ENCODE results near the gene TMEM250. TPM values are rescaled to one million over a fixed set of nuclear protein-coding genes. Genes with fewer than 3 reads are reported as not detected.
A peak's percentile ranks its signal among the peaks of the same experiment; 100 is the strongest.

Gene TMEM250
- total and polyA plus RNA-seq, 2 donors from 2014 or later, result 22.2 to 33.1 TPM

- FAIRE-seq, result no peak
- no peak overlapping the region for H3K4me3 ChIP-seq (ENCODE audit: low read length in 3 of 3)
- TF ChIP-seq CTCF (IDR thresholded peaks at IDR 0.05; ENCODE audit: borderline replicate concordance, extremely low read depth, insufficient read depth), result no peak
- H3K9me3 ChIP-seq (ENCODE audit: control insufficient read depth in 2 of 3, insufficient read depth in 1 of 3, low read length in 3 of 3), result no peaks in the 10 kb centered on the region
- intact Hi-C loops (cut with DNase I), result no loop called here
- no peak overlapping the region for H3K27ac ChIP-seq (ENCODE audit: low read depth in 2 of 2, low read length in 2 of 2)
- peak in 2 of 5 donors; percentile 34 to 76 for DNase-seq
- no peaks in the 10 kb centered on the region for H3K27me3 ChIP-seq (ENCODE audit: control insufficient read depth, insufficient read depth, low read length)
- no peaks in the 10 kb centered on the region for H3K36me3 ChIP-seq (ENCODE audit: control insufficient read depth in 2 of 3, insufficient read depth in 3 of 3, low read length in 3 of 3)
- no peak overlapping the region for H3K9ac ChIP-seq (ENCODE audit: low read length in 3 of 3)
- H3K4me1 ChIP-seq (ENCODE audit: control insufficient read depth in 2 of 3, insufficient read depth in 2 of 3, low read depth in 1 of 3, low read length in 3 of 3), result peaks cover 0 to 8% (median 5%) of the 10 kb centered on the region in 3 donors
Measured at GRCh38 chr9:136100700-136101614, 17.7 kb downstream of the TMEM250 start.

DNA sequence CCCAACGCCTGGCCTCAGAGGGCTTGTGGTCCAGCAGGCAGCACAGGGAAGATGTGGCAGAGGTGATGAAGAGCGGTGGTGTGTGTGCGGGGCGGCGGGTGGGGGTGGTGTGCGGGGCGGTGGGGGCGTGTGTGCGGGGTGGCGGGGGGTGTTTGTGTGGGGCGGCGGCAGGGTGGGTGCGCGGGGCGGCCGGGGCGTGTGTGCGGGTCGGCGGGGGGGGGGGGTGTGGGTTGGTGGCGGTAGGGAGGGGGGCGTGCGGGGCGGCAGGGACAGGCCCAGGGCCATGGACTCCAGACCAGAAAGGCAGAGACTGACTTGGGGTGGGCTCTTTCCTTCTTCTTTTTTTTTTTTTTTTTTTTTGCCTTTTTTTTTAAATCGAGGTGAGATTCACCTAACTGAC, 19.1 kb downstream of the TMEM250 start:
- intact Hi-C loops (cut with DNase I), result no loop called here
- no peak overlapping the region for H3K27ac ChIP-seq (ENCODE audit: low read depth in 2 of 2, low read length in 2 of 2)
- TF ChIP-seq CTCF (IDR thresholded peaks at IDR 0.05; ENCODE audit: borderline replicate concordance, extremely low read depth, insufficient read depth), result no peak
- no peak overlapping the region for H3K9ac ChIP-seq (ENCODE audit: low read length in 3 of 3)
- H3K36me3 ChIP-seq (ENCODE audit: control insufficient read depth in 2 of 3, insufficient read depth in 3 of 3, low read length in 3 of 3), result no peaks in the 10 kb centered on the region
- H3K4me3 ChIP-seq (ENCODE audit: low read length in 3 of 3), result no peak overlapping the region
- H3K27me3 ChIP-seq (ENCODE audit: control insufficient read depth, insufficient read depth, low read length), result no peaks in the 10 kb centered on the region
- H3K9me3 ChIP-seq (ENCODE audit: control insufficient read depth in 2 of 3, insufficient read depth in 1 of 3, low read length in 3 of 3), result no peaks in the 10 kb centered on the region
- FAIRE-seq (no peak), DNase-seq (no peak)
- H3K4me1 ChIP-seq (ENCODE audit: control insufficient read depth in 2 of 3, insufficient read depth in 2 of 3, low read depth in 1 of 3, low read length in 3 of 3), result peaks cover 0 to 5% (median 5%) of the 10 kb centered on the region in 3 donors

GRCh38 chr9:136098844-136099243, 19.8 kb downstream of the TMEM250 start:
- Histone ChIP-seq H3K27me3 (ENCODE audit: control insufficient read depth, insufficient read depth, low read length) (no peaks in the 10 kb centered on the region), H3K9me3 (ENCODE audit: control insufficient read depth in 2 of 3, insufficient read depth in 1 of 3, low read length in 3 of 3) (no peaks in the 10 kb centered on the region), H3K4me1 (ENCODE audit: control insufficient read depth in 2 of 3, insufficient read depth in 2 of 3, low read depth in 1 of 3, low read length in 3 of 3) (peaks cover 0 to 5% (median 5%) of the 10 kb centered on the region in 3 donors), H3K36me3 (ENCODE audit: control insufficient read depth in 2 of 3, insufficient read depth in 3 of 3, low read length in 3 of 3) (no peaks in the 10 kb centered on the region), H3K4me3 (ENCODE audit: low read length in 3 of 3) (no peak overlapping the region), H3K9ac (ENCODE audit: low read length in 3 of 3) (no peak overlapping the region), H3K27ac (ENCODE audit: low read depth in 2 of 2, low read length in 2 of 2) (no peak overlapping the region)
- intact Hi-C loops (cut with DNase I), result no loop called here
- TF ChIP-seq CTCF (IDR thresholded peaks at IDR 0.05; ENCODE audit: borderline replicate concordance, extremely low read depth, insufficient read depth), result no peak
- FAIRE-seq (no peak), DNase-seq (no peak)
